ENCODE results near the gene NLRP3. TPM values are rescaled to one million over a fixed set of nuclear protein-coding genes. Genes with fewer than 3 reads are reported as not detected.
A peak's percentile ranks its signal among the peaks of the same experiment; 100 is the strongest.

The NLRP3 gene
- total RNA-seq, 1 donor from 2014 or later, result 0.44 TPM

DNA sequence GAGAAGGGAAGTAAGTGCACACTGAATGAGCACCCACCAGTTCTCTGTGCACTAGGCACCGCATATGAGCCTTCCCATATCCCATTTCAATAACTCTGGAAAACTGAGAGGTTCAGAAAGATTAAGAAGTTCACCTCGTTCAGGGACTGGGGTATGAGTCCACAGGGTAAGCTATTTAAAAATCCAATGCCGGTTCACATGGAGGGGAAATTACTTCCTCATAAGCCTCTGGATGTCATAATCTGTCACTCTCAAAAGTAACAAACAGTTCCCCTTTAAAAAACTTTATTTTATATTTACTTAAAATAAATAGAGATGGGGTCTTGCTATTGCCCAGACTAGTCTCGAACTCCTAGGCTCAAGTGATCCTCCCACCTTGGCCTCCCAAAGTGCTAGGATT, 40.0 kb downstream of the NLRP3 start:
- no peak overlapping the region for H3K4me3 Mint-ChIP-seq (ENCODE audit: unreplicated experiment)
- TF ChIP-seq, protein P1, sequence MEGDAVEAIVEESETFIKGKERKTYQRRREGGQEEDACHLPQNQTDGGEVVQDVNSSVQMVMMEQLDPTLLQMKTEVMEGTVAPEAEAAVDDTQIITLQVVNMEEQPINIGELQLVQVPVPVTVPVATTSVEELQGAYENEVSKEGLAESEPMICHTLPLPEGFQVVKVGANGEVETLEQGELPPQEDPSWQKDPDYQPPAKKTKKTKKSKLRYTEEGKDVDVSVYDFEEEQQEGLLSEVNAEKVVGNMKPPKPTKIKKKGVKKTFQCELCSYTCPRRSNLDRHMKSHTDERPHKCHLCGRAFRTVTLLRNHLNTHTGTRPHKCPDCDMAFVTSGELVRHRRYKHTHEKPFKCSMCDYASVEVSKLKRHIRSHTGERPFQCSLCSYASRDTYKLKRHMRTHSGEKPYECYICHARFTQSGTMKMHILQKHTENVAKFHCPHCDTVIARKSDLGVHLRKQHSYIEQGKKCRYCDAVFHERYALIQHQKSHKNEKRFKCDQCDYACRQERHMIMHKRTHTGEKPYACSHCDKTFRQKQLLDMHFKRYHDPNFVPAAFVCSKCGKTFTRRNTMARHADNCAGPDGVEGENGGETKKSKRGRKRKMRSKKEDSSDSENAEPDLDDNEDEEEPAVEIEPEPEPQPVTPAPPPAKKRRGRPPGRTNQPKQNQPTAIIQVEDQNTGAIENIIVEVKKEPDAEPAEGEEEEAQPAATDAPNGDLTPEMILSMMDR (IDR thresholded peaks at IDR 0.05; ENCODE audit: unreplicated experiment), result no peak
- H3K36me3 Mint-ChIP-seq (ENCODE audit: low read depth, unreplicated experiment), result no peaks in the 10 kb centered on the region
- peak overlapping the region; percentile 57 for H3K27ac Mint-ChIP-seq (ENCODE audit: unreplicated experiment)
- peaks cover 60% of the 10 kb centered on the region for H3K4me1 Mint-ChIP-seq (ENCODE audit: unreplicated experiment)
- DNase-seq (ENCODE audit: low spot score), result no peak
- H3K9me3 Mint-ChIP-seq (ENCODE audit: unreplicated experiment), result no peaks in the 10 kb centered on the region
- peaks cover 4% of the 10 kb centered on the region for H3K27me3 Mint-ChIP-seq (ENCODE audit: unreplicated experiment)

DNA sequence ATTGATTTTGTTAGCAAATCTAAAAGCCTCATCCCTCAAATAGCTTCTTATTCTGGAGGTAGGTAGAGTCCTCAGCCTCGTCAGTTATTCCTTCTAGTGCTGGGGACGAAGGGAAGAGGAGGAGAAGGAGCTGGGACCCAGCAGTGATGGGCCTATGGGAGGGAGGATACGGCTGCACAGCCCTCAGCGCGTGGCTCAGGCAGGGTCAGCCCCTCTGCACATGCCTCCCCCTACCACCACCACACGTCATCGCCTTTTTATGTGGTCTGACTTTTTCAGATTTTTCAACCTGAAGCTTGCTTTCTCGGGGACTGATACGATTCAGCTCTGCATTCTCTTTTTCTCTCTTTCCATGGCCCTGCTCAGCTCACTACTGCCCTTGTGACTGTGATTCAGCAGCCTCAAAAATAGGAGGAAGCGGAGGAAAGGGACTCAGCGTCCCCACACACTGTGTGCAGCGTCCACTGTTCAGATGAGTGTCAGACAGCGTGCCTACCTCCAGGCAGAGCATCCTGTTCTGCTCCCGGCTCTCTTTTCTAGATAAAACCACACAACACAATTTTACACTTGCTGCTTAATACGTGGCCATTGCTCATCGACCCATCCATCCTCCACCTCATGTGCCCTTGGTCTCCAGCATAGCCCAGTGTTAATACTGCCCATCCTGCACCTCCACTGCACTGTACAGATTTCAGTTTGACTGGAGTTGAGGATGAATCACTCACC, 41.1 kb downstream of the NLRP3 start:
- H3K27ac Mint-ChIP-seq (ENCODE audit: unreplicated experiment), result no peak overlapping the region
- TF ChIP-seq, protein P1 (IDR thresholded peaks at IDR 0.05; ENCODE audit: unreplicated experiment), result no peak
- no peak overlapping the region for H3K4me3 Mint-ChIP-seq (ENCODE audit: unreplicated experiment)
- no peaks in the 10 kb centered on the region for H3K36me3 Mint-ChIP-seq (ENCODE audit: low read depth, unreplicated experiment)
- DNase-seq (ENCODE audit: low spot score), result no peak
- H3K4me1 Mint-ChIP-seq (ENCODE audit: unreplicated experiment), result peaks cover 59% of the 10 kb centered on the region
- no peaks in the 10 kb centered on the region for H3K9me3 Mint-ChIP-seq (ENCODE audit: unreplicated experiment)
- peaks cover 4% of the 10 kb centered on the region for H3K27me3 Mint-ChIP-seq (ENCODE audit: unreplicated experiment)

DNA sequence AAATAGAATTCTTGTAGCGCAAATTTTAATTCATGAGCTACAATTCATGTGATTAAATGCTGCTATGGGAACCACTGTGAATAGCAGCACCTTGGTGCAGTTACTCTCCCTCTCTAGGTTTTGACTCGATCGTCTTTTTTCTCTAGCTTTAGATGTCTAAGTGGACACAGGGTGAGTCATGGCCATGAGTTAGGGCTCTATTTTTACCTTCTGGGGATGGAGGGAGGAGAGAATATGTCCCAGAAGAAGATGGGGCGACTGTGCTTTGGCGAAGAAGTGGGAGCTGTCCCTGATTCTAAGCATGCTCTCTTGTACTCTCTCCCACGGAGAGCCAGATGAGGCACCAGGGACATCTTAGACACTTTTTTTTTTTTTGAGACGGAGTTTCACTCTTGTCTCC, 43.5 kb downstream of the NLRP3 start:
- Mint-ChIP-seq H3K27ac (ENCODE audit: unreplicated experiment) (no peak overlapping the region), H3K4me1 (ENCODE audit: unreplicated experiment) (peaks cover 48% of the 10 kb centered on the region)
- no peak for DNase-seq (ENCODE audit: low spot score)

DNA sequence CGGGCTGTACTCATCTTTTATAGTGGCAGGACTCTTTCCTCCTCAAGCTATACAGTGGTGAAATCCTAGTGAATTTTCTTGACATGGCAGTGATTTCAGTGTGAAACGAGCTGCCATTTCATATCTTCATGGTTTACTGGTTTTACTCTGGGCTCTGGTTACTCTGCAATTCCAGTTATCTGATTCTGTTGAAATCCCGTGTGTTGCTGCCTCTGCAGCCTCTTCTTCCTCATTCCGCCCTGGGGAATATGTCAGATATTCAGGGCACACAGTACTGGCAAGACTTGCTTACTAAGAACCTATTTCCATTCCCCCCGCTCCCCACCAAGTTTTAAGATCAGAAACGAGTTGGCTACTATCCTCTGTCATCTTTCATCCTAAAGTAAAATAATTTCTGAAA, 49.8 kb downstream of the NLRP3 start:
- Mint-ChIP-seq H3K4me3 (ENCODE audit: unreplicated experiment) (no peak overlapping the region), H3K27ac (ENCODE audit: unreplicated experiment) (no peak overlapping the region)

More for the DNA sequence above, 43.5 kb downstream of the NLRP3 start:
- H3K9me3 Mint-ChIP-seq (ENCODE audit: unreplicated experiment), result no peaks in the 10 kb centered on the region
- TF ChIP-seq, protein P1 (IDR thresholded peaks at IDR 0.05; ENCODE audit: unreplicated experiment), result no peak
- peaks cover 3% of the 10 kb centered on the region for H3K36me3 Mint-ChIP-seq (ENCODE audit: low read depth, unreplicated experiment)
- H3K4me3 Mint-ChIP-seq (ENCODE audit: unreplicated experiment), result no peak overlapping the region
- H3K27me3 Mint-ChIP-seq (ENCODE audit: unreplicated experiment), result peaks cover 3% of the 10 kb centered on the region

DNA sequence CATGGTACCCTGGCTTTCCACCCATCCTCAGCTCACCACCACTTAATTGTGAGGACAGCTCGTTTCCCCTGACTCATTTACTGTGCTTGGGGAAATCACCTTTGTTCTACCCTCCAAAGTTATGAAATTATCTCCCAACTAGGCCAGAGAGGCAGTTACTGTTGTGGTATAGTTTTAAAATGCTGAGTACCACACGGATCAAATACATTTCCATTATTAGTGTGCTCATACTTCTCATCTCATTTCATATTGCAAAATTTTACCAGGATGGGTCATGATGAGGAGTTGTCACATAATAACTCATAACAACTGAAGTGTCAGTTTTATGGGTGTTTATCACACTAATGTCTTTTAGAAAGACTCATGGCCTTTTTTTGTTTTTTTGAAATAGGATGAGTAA, 51.2 kb downstream of the NLRP3 start:
- H3K4me1 Mint-ChIP-seq (ENCODE audit: unreplicated experiment), result no peaks in the 10 kb centered on the region
- H3K27ac Mint-ChIP-seq (ENCODE audit: unreplicated experiment), result no peak overlapping the region
- peaks cover 3% of the 10 kb centered on the region for H3K36me3 Mint-ChIP-seq (ENCODE audit: low read depth, unreplicated experiment)
- H3K9me3 Mint-ChIP-seq (ENCODE audit: unreplicated experiment), result no peaks in the 10 kb centered on the region
- TF ChIP-seq, protein P1 (IDR thresholded peaks at IDR 0.05; ENCODE audit: unreplicated experiment), result no peak
- no peak overlapping the region for H3K4me3 Mint-ChIP-seq (ENCODE audit: unreplicated experiment)
- no peaks in the 10 kb centered on the region for H3K27me3 Mint-ChIP-seq (ENCODE audit: unreplicated experiment)
- DNase-seq (ENCODE audit: low spot score), result no peak

More for the DNA sequence above, 49.8 kb downstream of the NLRP3 start:
- Mint-ChIP-seq H3K4me1 (ENCODE audit: unreplicated experiment) (no peaks in the 10 kb centered on the region), H3K9me3 (ENCODE audit: unreplicated experiment) (no peaks in the 10 kb centered on the region), H3K27me3 (ENCODE audit: unreplicated experiment) (no peaks in the 10 kb centered on the region), H3K36me3 (ENCODE audit: low read depth, unreplicated experiment) (peaks cover 3% of the 10 kb centered on the region)
- no peak for DNase-seq (ENCODE audit: low spot score)
- TF ChIP-seq, protein P1 (IDR thresholded peaks at IDR 0.05; ENCODE audit: unreplicated experiment), result no peak

All from endothelial cell (in vitro differentiated cells).